Posterior cingulate gyrus (tissue), 11 donors: ENCODE measurements around the gene GTF2IRD1.
"Not testable (repeated sequence)": the region's sequence is repeated elsewhere in the genome, so short reads cannot be mapped to it uniquely, and the experiment has no call there.

ENCODE experiments used
- DNase-seq, 10 donors: peaks; one replicate each; pipeline versions ENCODE4 v3.0.0 to v3.0.0-alpha.2; 2020 to 2021; ENCODE audit warnings: mixed read lengths in 3 of 10
- intact Hi-C: fragments of 100-400 bp; cut with DNase I; formaldehyde crosslinking; loops from one replicate; pipeline ENCODE4 v1.15.1; 2023

Gene GTF2IRD1

GRCh38 chr7:74507538-74508319, 54.0 kb downstream of the GTF2IRD1 start:
- DNase-seq = peak in 1 of 10 donors; percentile 79
- intact Hi-C loops = no loop called here

- DNase-seq, intact Hi-C loops: not testable (repeated sequence)
Observed at GRCh38 chr7:74509453-74509852, 55.7 kb downstream of the GTF2IRD1 start.

GRCh38 chr7:74511345-74511744, 57.6 kb downstream of the GTF2IRD1 start:
- intact Hi-C loops = no loop called here
- DNase-seq = no peak

GRCh38 chr7:74512762-74513161, 59.1 kb downstream of the GTF2IRD1 start:
- intact Hi-C loops = no loop called here
- DNase-seq = no peak

DNA sequence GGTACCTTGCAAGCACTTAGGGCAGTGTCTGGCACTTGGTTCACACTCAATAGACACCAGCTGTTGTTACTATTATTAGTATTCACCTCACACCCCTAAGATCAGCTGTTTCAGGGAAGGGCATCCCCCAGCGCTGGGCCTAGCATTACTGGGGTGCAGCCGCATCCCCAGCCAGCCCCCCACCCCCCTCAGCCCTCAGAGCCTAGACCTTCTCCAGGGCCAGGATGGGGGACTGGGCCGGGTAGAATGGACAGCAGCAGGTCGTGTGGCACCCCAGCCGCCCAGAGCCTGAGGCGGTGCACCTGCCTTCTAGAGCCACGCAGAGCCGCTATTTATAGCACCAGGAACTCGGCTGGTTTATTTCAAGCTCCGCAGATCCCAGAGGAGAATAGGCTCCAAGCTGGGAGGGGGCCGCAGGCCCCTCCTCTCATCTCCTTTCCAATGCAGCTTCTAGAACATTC, 60.5 kb downstream of the GTF2IRD1 start:
- DNase-seq = no peak
- intact Hi-C loops = no loop called here

GRCh38 chr7:74515276-74515675, 61.6 kb downstream of the GTF2IRD1 start:
- intact Hi-C loops = no loop called here
- no peak for DNase-seq

GRCh38 chr7:74516214-74516613, 62.5 kb downstream of the GTF2IRD1 start:
- intact Hi-C loops = no loop called here
- DNase-seq = no peak

DNA sequence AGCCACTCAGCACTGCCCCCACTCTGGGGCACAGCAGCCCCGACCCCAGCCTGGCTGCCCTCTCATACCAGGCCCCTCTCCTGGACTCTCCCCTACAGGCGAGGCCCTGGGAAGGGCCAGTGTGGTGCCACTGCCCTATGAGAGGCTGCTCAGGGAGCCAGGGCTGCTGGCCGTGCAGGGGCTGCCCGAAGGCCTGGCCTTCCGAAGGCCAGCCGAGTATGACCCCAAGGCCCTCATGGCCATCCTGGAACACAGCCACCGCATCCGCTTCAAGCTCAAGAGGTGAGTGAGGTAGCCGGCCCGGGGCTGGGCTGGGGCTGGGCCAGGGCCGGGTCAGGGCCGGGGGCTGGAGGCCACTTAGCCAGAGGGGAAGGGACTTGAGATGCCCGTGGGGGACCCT, 64.3 kb downstream of the GTF2IRD1 start:
- intact Hi-C loops = no loop called here

GRCh38 chr7:74518654-74519053, 64.9 kb downstream of the GTF2IRD1 start:
- intact Hi-C loops = no loop called here
- DNase-seq = no peak

More for the DNA sequence above, 64.3 kb downstream of the GTF2IRD1 start:
- no peak for DNase-seq

GRCh38 chr7:74519395-74519794, 65.7 kb downstream of the GTF2IRD1 start:
- intact Hi-C loops = no loop called here

DNA sequence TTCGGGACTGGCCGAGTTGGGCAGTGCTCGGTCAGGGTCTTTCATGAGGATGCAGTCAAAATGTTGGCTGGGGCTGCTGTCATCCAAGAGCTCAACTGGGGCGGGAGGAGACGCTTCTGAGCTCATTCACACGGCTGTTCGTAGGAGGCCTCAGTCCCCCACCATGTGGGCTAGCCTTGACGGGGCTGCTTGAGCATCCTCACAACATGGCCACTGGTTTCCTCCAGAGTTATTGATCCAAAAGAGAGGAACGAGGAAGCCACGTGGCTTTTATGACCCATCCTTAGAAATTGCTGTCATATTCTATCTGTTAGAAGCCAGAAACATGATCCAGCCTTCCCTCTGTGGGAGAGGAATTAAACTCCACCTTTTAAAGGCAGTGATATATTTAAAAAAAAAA, 68.1 kb downstream of the GTF2IRD1 start:
- intact Hi-C loops = no loop called here
- DNase-seq = no peak

More at GRCh38 chr7:74519395-74519794, 65.7 kb downstream of the GTF2IRD1 start:
- peak in 1 of 10 donors; percentile 69 for DNase-seq

- intact Hi-C loops = no loop called here
- DNase-seq = no peak
Observed at GRCh38 chr7:74522281-74522905, 68.7 kb downstream of the GTF2IRD1 start.

DNA sequence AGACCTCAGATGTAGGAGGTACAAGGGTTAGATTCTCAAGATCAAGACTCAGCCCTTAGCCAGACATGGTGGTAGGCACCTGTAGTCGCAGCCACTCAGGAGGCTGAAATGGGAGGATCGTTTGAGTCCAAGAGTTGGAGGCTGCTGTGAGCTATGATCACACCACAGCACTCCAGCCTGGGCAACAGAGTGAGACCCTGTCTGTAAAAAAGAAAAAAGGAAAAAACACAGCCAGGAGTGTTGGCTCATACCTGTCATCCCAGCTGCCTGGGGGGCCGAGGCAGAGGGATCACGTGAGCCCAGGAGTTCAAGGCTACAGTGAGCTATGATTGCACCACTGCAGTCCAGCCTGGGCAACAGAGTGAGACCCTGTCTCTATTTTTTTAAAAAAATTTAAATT, 69.3 kb downstream of the GTF2IRD1 start:
- intact Hi-C loops = no loop called here
- no peak for DNase-seq

DNA sequence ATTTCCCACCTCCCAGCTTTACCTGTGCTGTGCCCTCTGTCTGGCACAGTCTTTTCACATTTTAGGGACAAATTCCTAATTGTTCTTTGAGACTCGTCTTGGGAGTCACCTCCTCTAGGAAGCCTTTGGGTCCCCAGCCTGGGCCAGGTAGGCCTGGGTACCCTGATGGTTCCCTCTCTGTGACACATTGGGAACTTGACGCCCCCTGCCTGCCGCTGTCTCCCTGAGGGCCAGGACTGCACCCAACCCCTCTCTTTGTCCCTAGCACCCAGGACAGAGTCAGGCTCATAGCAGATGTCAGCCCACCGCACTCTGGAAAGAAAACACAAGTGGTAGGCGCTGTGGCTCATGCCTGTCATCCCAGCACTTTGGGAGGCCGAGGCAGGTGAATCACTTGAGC, 71.4 kb downstream of the GTF2IRD1 start:
- DNase-seq = no peak
- intact Hi-C loops = no loop called here

DNA sequence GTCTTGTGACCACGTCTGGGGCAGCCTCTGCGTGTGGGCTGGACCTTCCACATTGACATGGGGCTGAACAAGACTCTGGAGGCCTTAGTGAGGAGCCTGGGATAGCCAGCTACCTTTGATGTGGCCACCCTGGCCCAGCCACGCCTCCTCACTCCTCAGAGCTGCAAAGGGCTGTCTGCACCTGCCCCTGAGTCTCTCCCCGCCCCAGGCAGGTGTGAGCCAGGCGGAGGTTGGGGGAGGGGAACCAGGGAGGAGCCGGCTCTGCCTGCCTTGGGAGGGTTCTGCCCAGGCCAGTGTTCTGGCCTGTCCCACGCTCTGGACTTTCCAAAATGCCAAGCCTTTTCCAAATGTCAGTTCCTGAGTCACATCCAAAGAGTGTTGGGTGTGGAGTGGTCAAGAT, 72.2 kb downstream of the GTF2IRD1 start:
- intact Hi-C loops = no loop called here
- no peak for DNase-seq

DNA sequence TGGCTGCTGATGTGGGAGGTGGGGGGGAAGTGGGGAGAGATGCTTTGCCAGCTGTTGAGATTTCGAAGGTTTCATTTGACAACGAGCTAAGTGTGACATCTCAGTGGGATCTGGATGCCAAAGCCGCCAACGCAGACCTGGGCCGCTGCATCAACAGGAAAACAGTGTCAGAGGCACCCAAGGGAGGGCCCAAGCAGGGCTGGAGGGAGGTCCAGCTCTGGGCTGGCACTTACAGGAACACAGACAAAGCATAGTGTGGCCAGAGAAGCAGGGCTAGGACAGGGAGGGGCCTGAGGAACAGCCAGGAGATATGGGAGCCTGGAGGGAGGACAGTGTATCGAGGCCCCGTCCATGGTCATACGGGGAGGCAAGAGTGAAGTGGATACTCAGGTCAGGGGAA, 73.1 kb downstream of the GTF2IRD1 start:
- DNase-seq = no peak
- intact Hi-C loops = no loop called here

DNA sequence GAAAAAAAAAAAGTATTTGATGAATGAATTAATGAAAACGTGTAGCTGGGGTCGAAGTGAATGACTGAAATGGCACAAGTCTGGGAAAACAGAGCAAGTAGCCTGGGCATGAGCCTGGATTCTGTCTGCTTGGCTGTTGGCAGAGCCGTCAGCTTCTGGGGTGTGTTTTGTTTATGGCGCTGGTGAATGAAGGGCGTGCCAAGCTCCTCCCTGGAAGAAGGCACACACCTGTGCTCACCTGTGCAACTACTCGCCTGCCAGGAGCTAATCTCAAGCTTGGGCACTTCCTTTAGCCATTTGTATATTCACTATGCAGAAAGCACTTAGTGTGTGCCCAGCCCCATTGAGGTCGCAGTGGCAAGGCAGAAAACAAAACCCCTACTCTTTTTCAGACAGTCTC, 74.1 kb downstream of the GTF2IRD1 start:
- no peak for DNase-seq
- intact Hi-C loops = no loop called here

GRCh38 chr7:74528773-74529172, 75.1 kb downstream of the GTF2IRD1 start:
- intact Hi-C loops, DNase-seq: not testable (repeated sequence)

GRCh38 chr7:74535951-74536356, 82.2 kb downstream of the GTF2IRD1 start:
- DNase-seq = no peak
- intact Hi-C loops = no loop called here

DNA sequence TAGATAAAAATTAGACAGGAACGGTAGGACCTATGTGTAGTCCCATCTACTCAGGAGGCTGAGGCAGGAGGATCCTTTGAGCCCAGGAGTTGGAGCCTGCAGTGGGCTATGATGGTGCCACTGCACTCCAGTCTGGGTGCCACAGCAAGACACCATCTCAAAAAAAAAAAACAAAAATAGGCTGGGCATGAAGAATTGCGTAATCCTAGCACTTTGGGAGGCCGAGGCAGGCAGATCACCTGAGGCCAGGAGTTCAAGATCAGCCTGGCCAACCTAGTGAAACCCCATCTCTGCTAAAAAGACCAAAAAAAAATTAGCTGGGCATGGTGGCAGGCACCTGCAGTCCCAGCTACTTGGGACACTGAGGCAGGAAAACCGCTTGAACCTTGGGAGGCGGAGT, 88.2 kb downstream of the GTF2IRD1 start:
- intact Hi-C loops, DNase-seq: not testable (repeated sequence)

DNA sequence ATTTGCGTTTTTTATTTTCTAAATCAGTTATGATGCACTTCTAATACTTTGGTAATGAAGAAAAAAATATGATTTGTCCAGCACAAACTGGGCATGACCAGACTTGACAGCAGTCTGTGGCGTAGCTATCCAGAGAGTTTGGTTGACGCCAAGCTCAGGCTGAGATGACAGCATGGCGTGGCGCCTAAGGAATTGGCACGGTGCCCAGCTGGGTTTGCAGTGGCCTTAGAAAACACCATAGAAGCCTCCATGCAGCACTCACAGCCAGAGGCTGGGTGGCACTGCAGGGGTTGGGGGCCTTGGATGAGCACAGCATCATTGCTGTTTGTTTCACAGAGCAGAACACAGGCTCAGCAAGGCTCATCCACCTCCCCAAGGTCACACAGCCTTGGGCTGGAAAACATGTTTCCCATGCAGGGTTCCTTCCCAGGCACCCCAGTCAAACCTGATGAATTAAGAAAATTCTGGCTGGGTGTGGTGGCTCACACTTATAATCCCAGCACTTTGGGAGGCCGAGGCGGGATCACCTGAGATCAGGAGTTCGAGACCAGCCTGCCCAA, 88.9 kb downstream of the GTF2IRD1 start:
- peak; percentile 25 to 92 (median 54) for DNase-seq
- intact Hi-C loops = no loop called here
